GM21447 (cell line): Measurements from ENCODE around the gene ADA.
"Not testable (repeated sequence)": the region's sequence is repeated elsewhere in the genome, so short reads cannot be mapped to it uniquely, and the experiment has no call there.

ENCODE experiments used
- ATAC-seq: cut with Tn5 transposase; IDR thresholded peaks from one replicate; pipeline ENCODE4 v1.9.1; 2021; ENCODE audit not compliant: unreplicated experiment

Gene ADA

DNA sequence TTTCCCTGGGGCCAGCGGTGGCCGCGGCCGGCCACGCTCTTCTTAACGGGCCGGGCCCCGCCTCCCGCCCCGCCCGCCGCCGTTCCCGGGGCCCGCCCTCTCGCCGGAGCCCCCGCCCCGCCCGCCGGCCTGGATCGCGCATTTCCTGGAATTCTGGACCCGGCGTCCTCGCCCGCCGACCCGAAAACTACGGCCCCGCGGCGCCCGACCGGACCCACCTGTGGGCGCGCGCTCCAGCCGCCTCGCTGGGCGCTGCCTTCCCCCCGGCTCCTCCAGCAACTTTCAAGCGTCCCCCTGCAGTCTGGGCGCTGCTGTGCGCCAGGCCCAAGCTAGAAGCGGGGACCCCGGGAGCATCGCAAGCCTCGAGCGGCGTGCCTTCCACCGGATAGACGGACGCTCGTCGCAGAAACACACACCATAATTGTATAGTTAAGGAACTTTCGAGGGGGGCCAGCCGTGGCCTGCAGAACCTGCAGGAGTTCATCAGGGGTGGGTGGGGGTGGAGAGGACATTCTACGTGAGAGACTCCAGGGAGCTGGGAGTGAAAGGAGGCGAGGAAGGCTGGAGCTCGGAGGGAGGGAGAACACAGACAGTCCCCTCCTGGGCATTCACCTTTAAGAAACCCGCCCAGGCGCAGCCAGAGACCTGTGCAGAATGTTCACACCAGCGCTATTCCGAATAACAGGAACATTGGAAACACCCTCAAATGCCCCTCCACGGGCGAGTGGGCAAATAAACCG is at the start of gene ADA:
TSS of gene ADA (minus strand) at position 16 of the 740 bp plus-strand sequence. CDS start 92 bp downstream, outside the sequence.
- ATAC-seq, result no peak

- ATAC-seq, result no peak
Measured at GRCh38 chr20:44700306-44700705, 48.8 kb upstream of the ADA start.

- no peak for ATAC-seq
Measured at GRCh38 chr20:44698351-44698750, 46.9 kb upstream of the ADA start.

DNA sequence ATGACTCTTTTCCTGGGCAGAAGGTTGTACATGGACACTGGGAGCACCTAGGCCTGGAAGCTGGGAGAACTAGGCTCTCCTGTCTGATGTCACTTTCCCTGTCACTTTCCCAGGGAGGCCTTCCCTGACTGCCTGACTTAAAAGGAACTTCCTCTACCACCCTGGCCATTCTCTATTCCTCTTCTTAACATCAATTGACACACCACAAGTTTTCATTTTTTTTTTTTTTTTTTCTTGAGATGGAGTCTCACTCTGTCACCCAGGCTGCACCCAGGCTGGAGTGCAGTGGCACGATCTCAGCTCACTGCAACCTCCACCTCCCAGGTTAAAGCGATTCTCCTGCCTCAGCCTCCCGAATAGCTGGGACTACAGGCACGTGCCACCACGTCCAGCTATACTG is 45.5 kb upstream of the ADA start:
- ATAC-seq, result not testable (repeated sequence)

- no peak for ATAC-seq
Measured at GRCh38 chr20:44696315-44696714, 44.8 kb upstream of the ADA start.

DNA sequence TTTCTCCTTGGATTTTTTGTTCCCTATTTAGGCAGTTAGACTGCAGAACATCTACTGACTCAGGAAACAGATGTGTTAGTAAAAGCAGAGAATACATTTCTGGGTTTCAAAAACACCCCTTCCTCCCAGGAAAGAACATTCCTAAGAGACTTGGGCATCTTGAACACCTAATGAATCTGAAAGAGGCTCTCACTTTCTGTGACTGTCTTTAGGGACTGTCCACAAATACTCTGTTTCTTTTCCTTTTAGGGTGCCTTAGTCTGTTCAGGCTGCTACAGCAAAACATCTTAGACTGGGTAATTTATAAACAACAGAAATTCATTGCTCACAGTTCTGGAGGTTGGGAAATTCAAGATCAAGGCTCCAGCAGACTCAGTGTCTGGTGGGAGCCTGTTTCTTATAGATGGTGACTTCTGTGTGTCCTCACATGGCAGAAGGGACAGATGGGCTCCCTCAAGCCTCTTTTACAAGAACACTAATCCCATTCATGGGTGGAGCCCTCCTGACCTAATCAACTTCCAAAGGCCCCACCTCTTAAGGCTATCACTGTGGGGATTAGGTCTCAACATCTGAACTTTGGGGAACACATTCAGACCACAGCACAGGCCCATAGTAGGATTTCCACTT is 44.3 kb upstream of the ADA start:
- ATAC-seq, result no peak

DNA sequence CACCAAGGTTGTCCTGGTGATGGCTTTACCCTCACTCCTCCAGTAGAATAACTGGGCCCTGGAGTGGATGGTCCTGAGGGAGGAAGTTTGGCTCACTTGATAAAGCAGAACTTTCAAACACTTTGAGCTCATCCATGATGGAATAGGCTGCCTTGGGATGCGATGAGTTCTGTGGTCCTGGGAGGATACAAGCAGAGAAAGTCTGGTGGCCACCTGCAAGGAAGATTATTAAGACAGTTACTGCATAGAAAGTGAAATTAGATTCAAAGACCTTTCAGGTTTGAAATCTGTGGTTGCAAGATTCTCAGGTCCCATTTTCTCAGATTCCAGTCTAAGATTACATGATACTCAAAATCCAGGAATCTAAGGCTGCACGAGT is 43.8 kb upstream of the ADA start:
- ATAC-seq, result no peak

GRCh38 chr20:44694159-44694558 is 42.7 kb upstream of the ADA start:
- no peak for ATAC-seq

DNA sequence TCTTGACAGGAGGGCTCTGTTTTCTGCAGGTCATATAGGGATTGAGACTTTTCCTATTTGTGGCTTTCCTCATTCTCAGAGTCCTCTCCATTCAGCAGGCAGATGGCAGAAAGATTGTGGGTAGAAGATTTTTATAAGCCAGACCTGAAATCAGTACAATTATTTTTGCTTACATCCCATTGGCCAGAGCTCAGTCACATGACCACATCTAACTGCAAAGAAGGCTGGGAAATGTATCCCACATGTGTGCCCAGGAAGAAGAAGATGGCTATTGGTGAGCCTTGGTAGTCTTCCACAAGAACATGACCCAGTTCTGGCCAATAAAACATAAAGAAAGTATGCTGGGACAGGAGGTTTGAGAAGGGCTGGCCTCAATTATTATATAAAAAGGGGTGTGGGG is 42.1 kb upstream of the ADA start:
- ATAC-seq, result no peak

DNA sequence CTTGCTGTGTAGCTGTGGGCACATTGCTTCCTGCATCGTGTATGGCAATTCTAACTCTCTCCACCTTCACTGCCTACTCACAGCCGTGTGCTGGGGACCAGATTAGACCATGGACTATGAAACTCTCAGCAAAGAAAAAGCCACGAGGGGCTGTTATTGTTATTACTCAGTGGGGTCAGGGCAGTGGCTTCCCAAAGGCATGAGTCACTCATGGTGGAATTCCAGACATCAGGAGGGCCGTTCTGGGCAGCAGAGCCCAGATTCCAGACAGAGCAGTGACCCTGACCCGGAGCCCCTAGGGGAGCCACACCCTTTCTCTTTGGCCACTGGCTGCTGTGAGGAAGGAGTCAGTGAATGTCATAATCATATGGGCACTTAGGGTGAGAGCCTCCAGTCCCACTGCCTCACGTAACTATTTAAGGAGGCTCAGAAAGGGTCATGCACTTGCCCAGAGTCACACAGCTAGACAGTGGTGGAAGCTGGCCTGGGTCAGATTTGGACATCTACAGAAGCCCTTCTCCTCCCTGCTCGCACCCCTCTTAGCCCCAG is 41.5 kb upstream of the ADA start:
- ATAC-seq, result no peak

- ATAC-seq, result no peak
Measured at GRCh38 chr20:44691424-44692423, 40.2 kb upstream of the ADA start.

DNA sequence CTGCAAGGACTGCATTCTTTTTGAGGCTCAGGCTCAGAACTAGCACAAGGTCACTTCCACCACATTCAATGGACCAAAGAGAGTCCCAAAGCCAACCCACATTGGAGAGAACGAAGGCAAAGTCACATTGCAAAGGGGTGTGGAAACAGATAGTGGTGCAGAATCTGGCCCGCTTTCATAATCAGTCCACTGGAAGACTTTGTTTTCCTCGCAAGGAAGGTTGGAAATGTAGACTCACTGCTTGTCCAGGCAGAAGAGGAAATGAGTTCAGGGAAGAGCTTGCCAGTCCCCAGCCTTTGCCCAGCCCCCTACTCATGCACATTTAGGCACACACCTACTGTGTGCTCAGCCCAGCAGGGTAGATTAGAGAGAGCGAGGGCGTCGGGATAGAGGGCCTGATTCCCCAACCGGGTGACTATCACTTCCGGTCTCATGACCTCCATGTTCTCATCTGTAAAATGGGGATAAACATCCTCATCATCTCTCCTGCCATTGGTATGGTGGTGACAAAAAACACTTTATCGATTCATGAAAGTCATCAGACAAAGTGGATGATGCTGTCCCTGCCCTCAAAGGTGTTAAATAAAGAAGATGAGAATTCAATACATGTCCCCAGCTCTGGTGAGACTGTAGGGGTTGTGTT is 39.4 kb upstream of the ADA start:
- ATAC-seq, result no peak

- no peak for ATAC-seq
Measured at GRCh38 chr20:44689809-44690208, 38.3 kb upstream of the ADA start.

- ATAC-seq, result no peak
Measured at GRCh38 chr20:44688053-44688625, 36.6 kb upstream of the ADA start.

DNA sequence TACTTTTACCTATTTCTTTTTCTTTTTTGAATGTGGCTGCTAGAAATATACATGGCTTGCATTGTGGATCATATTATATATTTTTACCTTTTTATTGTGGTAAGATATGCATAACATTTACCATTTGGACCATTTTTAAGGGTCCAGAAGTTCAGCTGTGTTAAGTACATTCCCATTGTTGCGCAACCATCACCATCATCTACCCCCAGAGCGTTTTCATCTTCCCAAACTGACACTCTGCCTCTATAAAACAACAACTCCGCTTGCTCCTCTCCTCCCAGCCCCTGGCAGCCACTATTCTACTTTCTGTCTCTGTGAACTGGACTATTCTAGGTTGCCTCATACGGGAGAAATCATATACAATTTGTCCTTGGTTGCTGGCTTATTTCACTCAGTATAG is 35.4 kb upstream of the ADA start:
- ATAC-seq, result no peak

GRCh38 chr20:44684047-44684967 is 32.8 kb upstream of the ADA start:
- ATAC-seq, result no peak

- no peak for ATAC-seq
Measured at GRCh38 chr20:44683263-44684046, 32.0 kb upstream of the ADA start.

- ATAC-seq, result no peak
Measured at GRCh38 chr20:44681796-44682566, 30.5 kb upstream of the ADA start.
